ENCODE measurements around the gene SLC38A7. TPM values are rescaled to one million over a fixed set of nuclear protein-coding genes. Genes with fewer than 3 reads are reported as not detected.
A peak's percentile ranks its signal among the peaks of the same experiment; 100 is the strongest.

The SLC38A7 gene
- total and polyA plus RNA-seq, 2 of the 13 experiments (the other 11 are each of a cell fraction or from before 2014, with no cell fraction given) = 13.2 to 14.1 TPM

DNA sequence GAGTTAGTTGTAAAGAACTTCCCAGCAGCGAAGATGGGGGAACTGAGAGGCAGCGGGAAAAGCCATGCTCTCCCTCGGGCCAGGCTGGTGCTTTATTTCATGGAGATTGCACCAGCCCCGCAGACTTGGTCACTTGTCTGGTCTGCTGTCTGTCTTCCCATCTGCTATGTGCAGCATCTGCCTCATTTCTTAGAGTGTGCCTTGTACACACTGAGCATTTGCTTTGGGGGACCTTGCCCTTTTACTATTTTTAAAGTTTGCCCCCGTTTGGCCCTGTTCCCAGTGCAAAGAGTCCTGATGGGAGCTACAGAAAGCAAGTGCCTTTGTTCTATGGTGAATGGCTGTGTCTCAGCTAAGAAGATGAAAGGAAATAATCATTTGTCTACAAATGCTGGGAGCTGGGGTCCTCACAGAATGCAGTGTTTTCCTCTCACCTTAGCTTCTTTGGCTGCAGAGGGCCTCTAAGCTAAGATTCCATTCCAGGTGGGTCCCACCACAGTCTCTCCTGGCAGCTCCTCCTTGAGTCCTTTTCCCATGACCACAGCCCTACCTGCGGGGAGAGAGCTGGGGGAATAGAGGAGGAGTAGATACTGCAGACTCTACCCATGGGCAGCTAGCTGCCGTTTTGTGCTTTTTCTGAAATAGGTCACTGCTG, 29.9 kb downstream of the SLC38A7 start (continued):
- TF ChIP-seq NAIF1 (CRISPR knock-in tag; IDR thresholded peaks at IDR 0.05; ENCODE audit: borderline replicate concordance) (peak; percentile 79; the same call in 1 of the 2 replicates), ZNF883 (CRISPR knock-in tag; IDR thresholded peaks at IDR 0.05; ENCODE audit: not compliant biosample characterization) (no peak), ZNF292 (CRISPR knock-in tag; IDR thresholded peaks at IDR 0.05; ENCODE audit: borderline replicate concordance, low read depth) (no peak; the same call in 1 of the 2 replicates), CENPT (CRISPR knock-in tag; IDR thresholded peaks at IDR 0.05; ENCODE audit: low read depth) (no peak), CHD2 (IDR thresholded peaks at IDR 0.05; ENCODE audit: low read depth, low read length) (no peak), KAT8 (CRISPR knock-in tag; IDR thresholded peaks at IDR 0.05) (no peak), ZNF17 (CRISPR knock-in tag; IDR thresholded peaks at IDR 0.05) (no peak), ESRRA (CRISPR knock-in tag; IDR thresholded peaks at IDR 0.05; ENCODE audit: low read depth) (no peak), EP300 (IDR thresholded peaks at IDR 0.05; ENCODE audit: low read depth in 2 of 2, low read length in 2 of 2) (no peak), EP300 (CRISPR knock-in tag; IDR thresholded peaks at IDR 0.05; ENCODE audit: borderline replicate concordance) (no peak; the same call in 1 of the 2 replicates), ZNF430 (CRISPR knock-in tag; IDR thresholded peaks at IDR 0.05) (no peak), SIX1 (CRISPR knock-in tag; IDR thresholded peaks at IDR 0.05; ENCODE audit: borderline replicate concordance) (no peak), ZNF34 (CRISPR knock-in tag; IDR thresholded peaks at IDR 0.05; ENCODE audit: borderline replicate concordance) (0 out of 2 replicates have a peak, but pooled peaks have one; percentile 31), KMT2A (CRISPR knock-in tag; IDR thresholded peaks at IDR 0.05) (no peak), HMGA1 (CRISPR knock-in tag; conservative IDR thresholded peaks at IDR 0.05) (no peak), ZNF841 (CRISPR knock-in tag; IDR thresholded peaks at IDR 0.05; ENCODE audit: borderline replicate concordance) (no peak), PAWR (CRISPR knock-in tag; IDR thresholded peaks at IDR 0.05; ENCODE audit: borderline replicate concordance) (no peak), ZNF468 (CRISPR knock-in tag; IDR thresholded peaks at IDR 0.05) (no peak)
- TF ChIP-seq, protein P1, sequence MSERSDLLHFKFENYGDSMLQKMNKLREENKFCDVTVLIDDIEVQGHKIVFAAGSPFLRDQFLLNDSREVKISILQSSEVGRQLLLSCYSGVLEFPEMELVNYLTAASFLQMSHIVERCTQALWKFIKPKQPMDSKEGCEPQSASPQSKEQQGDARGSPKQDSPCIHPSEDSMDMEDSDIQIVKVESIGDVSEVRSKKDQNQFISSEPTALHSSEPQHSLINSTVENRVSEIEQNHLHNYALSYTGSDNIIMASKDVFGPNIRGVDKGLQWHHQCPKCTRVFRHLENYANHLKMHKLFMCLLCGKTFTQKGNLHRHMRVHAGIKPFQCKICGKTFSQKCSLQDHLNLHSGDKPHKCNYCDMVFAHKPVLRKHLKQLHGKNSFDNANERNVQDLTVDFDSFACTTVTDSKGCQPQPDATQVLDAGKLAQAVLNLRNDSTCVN (CRISPR knock-in tag; IDR thresholded peaks at IDR 0.05; ENCODE audit: borderline replicate concordance) = no peak
- TF ChIP-seq, protein P2, sequence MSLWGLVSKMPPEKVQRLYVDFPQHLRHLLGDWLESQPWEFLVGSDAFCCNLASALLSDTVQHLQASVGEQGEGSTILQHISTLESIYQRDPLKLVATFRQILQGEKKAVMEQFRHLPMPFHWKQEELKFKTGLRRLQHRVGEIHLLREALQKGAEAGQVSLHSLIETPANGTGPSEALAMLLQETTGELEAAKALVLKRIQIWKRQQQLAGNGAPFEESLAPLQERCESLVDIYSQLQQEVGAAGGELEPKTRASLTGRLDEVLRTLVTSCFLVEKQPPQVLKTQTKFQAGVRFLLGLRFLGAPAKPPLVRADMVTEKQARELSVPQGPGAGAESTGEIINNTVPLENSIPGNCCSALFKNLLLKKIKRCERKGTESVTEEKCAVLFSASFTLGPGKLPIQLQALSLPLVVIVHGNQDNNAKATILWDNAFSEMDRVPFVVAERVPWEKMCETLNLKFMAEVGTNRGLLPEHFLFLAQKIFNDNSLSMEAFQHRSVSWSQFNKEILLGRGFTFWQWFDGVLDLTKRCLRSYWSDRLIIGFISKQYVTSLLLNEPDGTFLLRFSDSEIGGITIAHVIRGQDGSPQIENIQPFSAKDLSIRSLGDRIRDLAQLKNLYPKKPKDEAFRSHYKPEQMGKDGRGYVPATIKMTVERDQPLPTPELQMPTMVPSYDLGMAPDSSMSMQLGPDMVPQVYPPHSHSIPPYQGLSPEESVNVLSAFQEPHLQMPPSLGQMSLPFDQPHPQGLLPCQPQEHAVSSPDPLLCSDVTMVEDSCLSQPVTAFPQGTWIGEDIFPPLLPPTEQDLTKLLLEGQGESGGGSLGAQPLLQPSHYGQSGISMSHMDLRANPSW (CRISPR knock-in tag; IDR thresholded peaks at IDR 0.05; ENCODE audit: borderline replicate concordance) = no peak
- TF ChIP-seq, protein P3, sequence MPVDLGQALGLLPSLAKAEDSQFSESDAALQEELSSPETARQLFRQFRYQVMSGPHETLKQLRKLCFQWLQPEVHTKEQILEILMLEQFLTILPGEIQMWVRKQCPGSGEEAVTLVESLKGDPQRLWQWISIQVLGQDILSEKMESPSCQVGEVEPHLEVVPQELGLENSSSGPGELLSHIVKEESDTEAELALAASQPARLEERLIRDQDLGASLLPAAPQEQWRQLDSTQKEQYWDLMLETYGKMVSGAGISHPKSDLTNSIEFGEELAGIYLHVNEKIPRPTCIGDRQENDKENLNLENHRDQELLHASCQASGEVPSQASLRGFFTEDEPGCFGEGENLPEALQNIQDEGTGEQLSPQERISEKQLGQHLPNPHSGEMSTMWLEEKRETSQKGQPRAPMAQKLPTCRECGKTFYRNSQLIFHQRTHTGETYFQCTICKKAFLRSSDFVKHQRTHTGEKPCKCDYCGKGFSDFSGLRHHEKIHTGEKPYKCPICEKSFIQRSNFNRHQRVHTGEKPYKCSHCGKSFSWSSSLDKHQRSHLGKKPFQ (CRISPR knock-in tag; IDR thresholded peaks at IDR 0.05; ENCODE audit: insufficient replicate concordance) = no peak
- TF ChIP-seq, protein P4, sequence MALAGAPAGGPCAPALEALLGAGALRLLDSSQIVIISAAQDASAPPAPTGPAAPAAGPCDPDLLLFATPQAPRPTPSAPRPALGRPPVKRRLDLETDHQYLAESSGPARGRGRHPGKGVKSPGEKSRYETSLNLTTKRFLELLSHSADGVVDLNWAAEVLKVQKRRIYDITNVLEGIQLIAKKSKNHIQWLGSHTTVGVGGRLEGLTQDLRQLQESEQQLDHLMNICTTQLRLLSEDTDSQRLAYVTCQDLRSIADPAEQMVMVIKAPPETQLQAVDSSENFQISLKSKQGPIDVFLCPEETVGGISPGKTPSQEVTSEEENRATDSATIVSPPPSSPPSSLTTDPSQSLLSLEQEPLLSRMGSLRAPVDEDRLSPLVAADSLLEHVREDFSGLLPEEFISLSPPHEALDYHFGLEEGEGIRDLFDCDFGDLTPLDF (CRISPR knock-in tag; IDR thresholded peaks at IDR 0.05) = no peak

Measured in HepG2 (cell line).